AG09309 (cell line): Measurements from ENCODE around the gene SPATA12.

Source experiments
- DNase-seq: peaks from one replicate; pipeline ENCODE4 v3.0.0-alpha.2; 2010; ENCODE audit warnings: low read depth
- H3K4me3 ChIP-seq: 2 replicates; pipeline ENCODE4 v1.5.1; 2011; ENCODE audit warnings: mild to moderate bottlenecking, low read depth, low read length, moderate library complexity; ENCODE audit not compliant: control insufficient read depth
- TF ChIP-seq, protein P1 (sequence below): IDR thresholded peaks from 2 replicates; pipeline ENCODE4 v1.5.1; 2011; ENCODE audit warnings: mild to moderate bottlenecking, low read depth, low read length, inconsistent platforms; ENCODE audit not compliant: insufficient read depth, control insufficient read depth; ENCODE audit errors: missing control alignments

SPATA12 gene

DNA sequence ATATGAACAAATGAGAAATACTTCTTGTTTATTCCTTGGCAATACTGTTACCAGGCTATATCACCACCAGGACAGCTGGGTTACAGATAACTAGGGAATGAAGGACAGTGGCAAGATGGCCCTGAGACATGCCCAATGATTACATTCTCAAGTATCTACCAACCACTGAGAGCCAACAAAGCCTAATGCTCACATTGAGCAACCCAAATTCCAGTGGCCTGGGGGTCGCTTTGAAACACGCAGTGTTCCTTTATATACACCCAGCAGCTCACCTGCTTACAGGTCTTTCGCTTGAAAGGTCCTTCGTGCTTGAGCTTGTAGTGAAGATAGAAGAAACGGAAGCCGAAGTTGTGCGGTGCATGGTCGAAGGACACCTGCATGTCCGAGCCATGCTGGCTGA lies 45.1 kb downstream of the SPATA12 start:
- DNase-seq: no peak
- H3K4me3 ChIP-seq: no peak overlapping the region
- TF ChIP-seq, protein P1, sequence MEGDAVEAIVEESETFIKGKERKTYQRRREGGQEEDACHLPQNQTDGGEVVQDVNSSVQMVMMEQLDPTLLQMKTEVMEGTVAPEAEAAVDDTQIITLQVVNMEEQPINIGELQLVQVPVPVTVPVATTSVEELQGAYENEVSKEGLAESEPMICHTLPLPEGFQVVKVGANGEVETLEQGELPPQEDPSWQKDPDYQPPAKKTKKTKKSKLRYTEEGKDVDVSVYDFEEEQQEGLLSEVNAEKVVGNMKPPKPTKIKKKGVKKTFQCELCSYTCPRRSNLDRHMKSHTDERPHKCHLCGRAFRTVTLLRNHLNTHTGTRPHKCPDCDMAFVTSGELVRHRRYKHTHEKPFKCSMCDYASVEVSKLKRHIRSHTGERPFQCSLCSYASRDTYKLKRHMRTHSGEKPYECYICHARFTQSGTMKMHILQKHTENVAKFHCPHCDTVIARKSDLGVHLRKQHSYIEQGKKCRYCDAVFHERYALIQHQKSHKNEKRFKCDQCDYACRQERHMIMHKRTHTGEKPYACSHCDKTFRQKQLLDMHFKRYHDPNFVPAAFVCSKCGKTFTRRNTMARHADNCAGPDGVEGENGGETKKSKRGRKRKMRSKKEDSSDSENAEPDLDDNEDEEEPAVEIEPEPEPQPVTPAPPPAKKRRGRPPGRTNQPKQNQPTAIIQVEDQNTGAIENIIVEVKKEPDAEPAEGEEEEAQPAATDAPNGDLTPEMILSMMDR: no peak

DNA sequence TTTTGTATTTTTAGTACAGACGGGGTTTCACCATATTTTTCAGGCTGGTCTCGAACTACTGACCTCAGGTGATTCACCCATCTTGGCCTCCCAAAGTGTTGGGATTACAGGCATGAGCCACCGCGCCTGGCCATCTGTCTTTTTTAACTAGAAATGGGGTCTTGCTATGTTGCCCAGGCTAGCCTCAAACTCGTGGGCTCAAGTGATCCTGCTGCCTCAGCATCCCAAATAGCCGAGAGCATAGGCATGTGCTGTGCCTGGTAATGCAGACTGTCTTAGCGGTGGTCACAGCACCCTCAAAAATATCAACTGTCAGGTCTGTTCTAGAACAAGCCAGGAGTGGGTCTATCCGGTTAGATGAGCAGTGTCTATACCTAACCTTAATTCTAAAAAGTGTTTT lies 48.2 kb downstream of the SPATA12 start:
- TF ChIP-seq, protein P1: no peak
- no peak for DNase-seq
- H3K4me3 ChIP-seq: no peak overlapping the region

DNA sequence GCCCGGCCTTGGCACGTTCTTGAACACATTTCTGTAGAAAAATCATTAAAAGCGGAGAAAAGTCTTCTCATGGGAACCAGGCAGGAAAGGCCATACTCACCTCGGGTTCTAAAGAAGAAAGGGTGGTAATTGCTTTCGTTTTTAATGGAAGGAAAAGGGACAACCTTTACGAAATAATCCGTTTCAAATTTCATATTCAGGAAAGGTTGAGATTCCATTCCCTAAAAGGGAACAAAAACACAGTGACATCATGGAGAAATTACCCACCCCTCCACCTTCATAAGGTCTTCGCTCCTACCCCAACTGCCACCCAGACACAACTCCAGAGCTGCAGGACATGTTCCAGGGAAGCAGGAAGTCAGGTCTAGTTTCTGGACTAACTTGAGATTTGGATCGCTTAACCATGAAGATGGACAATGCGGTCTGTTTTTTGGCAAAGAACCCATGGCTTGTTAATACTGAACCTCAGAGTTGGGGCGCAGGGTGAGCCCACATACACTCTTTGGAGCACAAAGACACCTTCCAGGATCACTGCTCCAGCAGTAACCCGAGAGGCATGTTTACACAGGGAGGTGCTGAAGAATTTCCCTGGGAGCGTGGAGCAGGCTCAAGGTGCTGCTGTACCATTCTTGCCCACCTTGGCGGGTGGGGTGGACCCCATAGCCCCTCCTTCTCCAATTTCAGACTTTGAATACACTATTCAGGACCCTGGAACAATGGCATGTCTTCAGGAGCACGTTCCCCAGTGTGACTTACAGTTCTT lies 49.2 kb downstream of the SPATA12 start:
- DNase-seq: no peak
- H3K4me3 ChIP-seq: no peak overlapping the region
- TF ChIP-seq, protein P1: no peak

DNA sequence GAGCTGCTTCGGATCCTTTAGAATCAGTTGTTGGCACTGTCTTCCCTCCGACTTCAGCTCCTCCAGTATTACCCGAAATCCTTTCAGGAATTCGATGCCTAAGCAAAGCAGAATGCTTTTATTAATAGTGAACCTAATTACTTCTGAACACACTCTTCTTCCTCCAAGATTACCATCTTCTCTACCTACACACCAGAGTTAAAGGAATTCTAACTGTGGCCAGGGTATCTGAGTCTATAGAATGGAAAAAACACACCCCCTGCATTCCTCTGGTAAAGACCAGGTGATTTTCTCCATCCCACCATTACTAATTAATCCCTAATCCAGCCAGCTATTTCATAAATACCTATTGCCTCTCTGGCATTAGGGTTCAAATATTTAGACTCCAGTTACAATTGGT lies 49.8 kb downstream of the SPATA12 start:
- TF ChIP-seq, protein P1: no peak
- no peak for DNase-seq
- no peak overlapping the region for H3K4me3 ChIP-seq

DNA sequence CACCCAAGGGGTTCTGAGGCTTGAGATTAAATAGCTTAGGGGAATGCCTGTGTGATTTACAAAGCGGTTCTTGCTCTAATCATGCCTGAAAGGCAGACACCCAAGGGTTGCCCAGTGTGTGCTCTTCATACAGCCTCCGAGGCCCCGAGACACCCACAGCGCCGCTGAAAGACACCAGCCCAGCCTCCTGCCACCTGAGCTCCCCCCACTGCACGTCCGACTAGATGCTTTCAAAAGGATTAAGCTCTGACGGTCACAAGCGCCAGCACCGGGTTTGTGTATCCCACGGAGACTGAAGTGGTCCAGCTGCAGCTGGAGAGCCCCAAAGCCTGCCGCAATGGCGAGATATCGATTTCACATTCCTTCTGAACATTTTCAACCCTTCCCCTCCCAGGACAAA lies 50.3 kb downstream of the SPATA12 start:
- TF ChIP-seq, protein P1: no peak
- no peak overlapping the region for H3K4me3 ChIP-seq
- DNase-seq: no peak

DNA sequence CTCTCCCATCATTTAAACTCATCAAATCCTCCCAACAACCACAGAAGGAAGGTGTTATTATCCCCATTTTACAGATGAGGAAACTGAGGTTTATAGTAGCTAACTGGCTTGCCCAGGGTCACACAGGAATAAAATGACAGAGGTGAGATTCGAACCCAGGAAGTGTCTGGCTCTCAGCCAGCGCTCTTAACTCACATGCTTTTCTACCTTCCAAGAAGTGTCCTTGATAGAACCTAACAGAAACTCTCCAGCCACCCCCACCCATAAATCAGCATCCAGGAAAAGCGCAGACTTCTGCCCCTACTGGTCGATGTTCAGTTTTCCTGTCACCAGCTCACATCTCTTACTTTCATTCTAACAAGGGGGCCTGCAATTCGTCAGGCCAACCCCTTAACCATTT lies 51.7 kb downstream of the SPATA12 start:
- TF ChIP-seq, protein P1: peak; percentile 24
- no peak overlapping the region for H3K4me3 ChIP-seq
- DNase-seq: no peak
